GM23338 (cell line): ENCODE results near the gene TRIO.

Source experiments
- EZH2phosphoT487 ChIP-seq: fragments of 200-600 bp; sonication (generic); IDR thresholded peaks from one replicate; pipeline ENCODE4 v1.8.1; 2018; ENCODE audit warnings: antibody characterized with exemption; ENCODE audit not compliant: unreplicated experiment
- TF ChIP-seq, protein P1 (sequence below), 2 experiments: fragments of 200-600 bp in 1 of 2; sonication (generic) in 1 of 2; conservative IDR thresholded peaks; 2 replicates each; pipeline versions ENCODE4 v1.5.1 to v1.6.1; 2016 to 2017; ENCODE audit warnings: antibody characterized with exemption in 2 of 2, low read depth in 2 of 2, mild to moderate bottlenecking in 2 of 2, moderate library complexity in 1 of 2

DNA sequence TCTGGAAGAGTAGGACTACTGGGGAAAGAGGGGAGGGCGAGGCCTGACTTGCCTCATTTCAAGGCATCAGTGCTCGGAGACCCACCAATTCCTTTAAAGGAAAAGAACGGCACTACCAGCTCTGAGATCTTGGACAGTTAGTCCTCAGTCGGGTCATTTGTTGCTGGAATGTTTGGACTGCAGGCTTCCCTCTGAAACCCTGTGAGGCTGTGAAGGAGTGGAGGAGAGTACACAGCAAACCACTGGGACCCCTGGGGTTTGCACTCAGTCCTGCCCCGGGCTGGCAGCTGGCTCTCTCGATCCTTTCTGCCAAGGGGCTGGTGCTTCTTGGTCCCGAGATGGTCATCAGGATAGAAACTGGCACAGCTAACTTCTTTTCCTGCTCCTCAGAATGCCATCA is 194.5 kb downstream of the TRIO start:
- TF ChIP-seq, protein P1, sequence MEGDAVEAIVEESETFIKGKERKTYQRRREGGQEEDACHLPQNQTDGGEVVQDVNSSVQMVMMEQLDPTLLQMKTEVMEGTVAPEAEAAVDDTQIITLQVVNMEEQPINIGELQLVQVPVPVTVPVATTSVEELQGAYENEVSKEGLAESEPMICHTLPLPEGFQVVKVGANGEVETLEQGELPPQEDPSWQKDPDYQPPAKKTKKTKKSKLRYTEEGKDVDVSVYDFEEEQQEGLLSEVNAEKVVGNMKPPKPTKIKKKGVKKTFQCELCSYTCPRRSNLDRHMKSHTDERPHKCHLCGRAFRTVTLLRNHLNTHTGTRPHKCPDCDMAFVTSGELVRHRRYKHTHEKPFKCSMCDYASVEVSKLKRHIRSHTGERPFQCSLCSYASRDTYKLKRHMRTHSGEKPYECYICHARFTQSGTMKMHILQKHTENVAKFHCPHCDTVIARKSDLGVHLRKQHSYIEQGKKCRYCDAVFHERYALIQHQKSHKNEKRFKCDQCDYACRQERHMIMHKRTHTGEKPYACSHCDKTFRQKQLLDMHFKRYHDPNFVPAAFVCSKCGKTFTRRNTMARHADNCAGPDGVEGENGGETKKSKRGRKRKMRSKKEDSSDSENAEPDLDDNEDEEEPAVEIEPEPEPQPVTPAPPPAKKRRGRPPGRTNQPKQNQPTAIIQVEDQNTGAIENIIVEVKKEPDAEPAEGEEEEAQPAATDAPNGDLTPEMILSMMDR (conservative IDR thresholded peaks at IDR 0.05; ENCODE audit: low read depth in 2 of 2), result no peak
- TF ChIP-seq EZH2phosphoT487, result no peak
